Activated CD8-positive, alpha-beta memory T cell treated with anti-CD3 and anti-CD28 coated beads, Interleukin-2, amount 50 U/mL, for 4 hours (primary cell): Measurements from ENCODE around the gene WNT7A.
"Not testable (repeated sequence)": the region's sequence is repeated elsewhere in the genome, so short reads cannot be mapped to it uniquely, and the experiment has no call there.

Experiments used
- DNase-seq: peaks from one replicate; pipeline ENCODE4 v3.0.0-alpha.2; 2020

The WNT7A gene

GRCh38 chr3:13865106-13865505 lies 14.8 kb downstream of the WNT7A start:
- DNase-seq, result no peak

GRCh38 chr3:13863965-13864595 lies 15.8 kb downstream of the WNT7A start:
- DNase-seq, result no peak

GRCh38 chr3:13863382-13863952 lies 16.4 kb downstream of the WNT7A start:
- DNase-seq, result no peak

- DNase-seq, result no peak
Measured at GRCh38 chr3:13861461-13861860, 18.4 kb downstream of the WNT7A start.

- no peak for DNase-seq
Measured at GRCh38 chr3:13860001-13860400, 19.9 kb downstream of the WNT7A start.

- no peak for DNase-seq
Measured at GRCh38 chr3:13858768-13859520, 20.9 kb downstream of the WNT7A start.

GRCh38 chr3:13857702-13858380 lies 22.0 kb downstream of the WNT7A start:
- no peak for DNase-seq

GRCh38 chr3:13856628-13857027 lies 23.2 kb downstream of the WNT7A start:
- DNase-seq, result not testable (repeated sequence)

- no peak for DNase-seq
Measured at GRCh38 chr3:13856006-13856405, 23.9 kb downstream of the WNT7A start.

- no peak for DNase-seq
Measured at GRCh38 chr3:13854492-13854891, 25.4 kb downstream of the WNT7A start.

- DNase-seq, result no peak
Measured at GRCh38 chr3:13853978-13854296, 25.9 kb downstream of the WNT7A start.

- no peak for DNase-seq
Measured at GRCh38 chr3:13853256-13853977, 26.5 kb downstream of the WNT7A start.

- DNase-seq, result no peak
Measured at GRCh38 chr3:13852638-13853009, 27.2 kb downstream of the WNT7A start.

- no peak for DNase-seq
Measured at GRCh38 chr3:13851997-13852637, 27.8 kb downstream of the WNT7A start.

GRCh38 chr3:13851091-13851849 lies 28.6 kb downstream of the WNT7A start:
- DNase-seq, result no peak

GRCh38 chr3:13850161-13850945 lies 29.5 kb downstream of the WNT7A start:
- no peak for DNase-seq

GRCh38 chr3:13849018-13849417 lies 30.9 kb downstream of the WNT7A start:
- DNase-seq, result no peak

- DNase-seq, result no peak
Measured at GRCh38 chr3:13846716-13847570, 32.9 kb downstream of the WNT7A start.

GRCh38 chr3:13846238-13846637 lies 33.6 kb downstream of the WNT7A start:
- DNase-seq, result no peak

- no peak for DNase-seq
Measured at GRCh38 chr3:13845806-13846205, 34.1 kb downstream of the WNT7A start.
